HepG2 (cell line): ENCODE results near the gene SCRN3.

Experiments
- LCORL ChIP-seq, 2 experiments: fragments of 450-650 bp in 1 of 2; sonication (generic) in 1 of 2; formaldehyde crosslinking in 1 of 2; IDR thresholded peaks; 2 replicates each; pipeline versions ENCODE4 v1.5.0 to v1.6.1; 2017 to 2020; ENCODE audit warnings: antibody characterized with exemption in 1 of 2, missing genetic modification reagents in 1 of 2
- MNT ChIP-seq: fragments of 450-650 bp; IDR thresholded peaks from 2 replicates; pipeline ENCODE4 v1.6.1; 2016
- TBX3 ChIP-seq: fragments of 450-650 bp; IDR thresholded peaks from 2 replicates; pipeline ENCODE4 v1.6.1; 2017; ENCODE audit warnings: antibody characterized with exemption, mild to moderate bottlenecking, inconsistent platforms, borderline replicate concordance
- ZNF354B ChIP-seq: sonication (generic); formaldehyde crosslinking; IDR thresholded peaks from 2 replicates; pipeline ENCODE4 v1.8.0; 2022; ENCODE audit warnings: mild to moderate bottlenecking, missing genetic modification reagents

- no peak for TF ChIP-seq MNT
- no peak for TF ChIP-seq LCORL (IDR thresholded peaks at IDR 0.05)
- TF ChIP-seq LCORL (CRISPR knock-in tag; IDR thresholded peaks at IDR 0.05): no peak
- TF ChIP-seq TBX3: no peak
- no peak for TF ChIP-seq ZNF354B (CRISPR knock-in tag)
Observed at GRCh38 chr2:174400853-174401252, 5.3 kb downstream of the SCRN3 start.
